ENCODE measurements around the gene SUSD1. TPM values are rescaled to one million over a fixed set of nuclear protein-coding genes. Genes with fewer than 3 reads are reported as not detected.

Gene SUSD1
- total RNA-seq, 4 donors from 2014 or later, result 22.7 to 83.0 (median 24.7) TPM

DNA sequence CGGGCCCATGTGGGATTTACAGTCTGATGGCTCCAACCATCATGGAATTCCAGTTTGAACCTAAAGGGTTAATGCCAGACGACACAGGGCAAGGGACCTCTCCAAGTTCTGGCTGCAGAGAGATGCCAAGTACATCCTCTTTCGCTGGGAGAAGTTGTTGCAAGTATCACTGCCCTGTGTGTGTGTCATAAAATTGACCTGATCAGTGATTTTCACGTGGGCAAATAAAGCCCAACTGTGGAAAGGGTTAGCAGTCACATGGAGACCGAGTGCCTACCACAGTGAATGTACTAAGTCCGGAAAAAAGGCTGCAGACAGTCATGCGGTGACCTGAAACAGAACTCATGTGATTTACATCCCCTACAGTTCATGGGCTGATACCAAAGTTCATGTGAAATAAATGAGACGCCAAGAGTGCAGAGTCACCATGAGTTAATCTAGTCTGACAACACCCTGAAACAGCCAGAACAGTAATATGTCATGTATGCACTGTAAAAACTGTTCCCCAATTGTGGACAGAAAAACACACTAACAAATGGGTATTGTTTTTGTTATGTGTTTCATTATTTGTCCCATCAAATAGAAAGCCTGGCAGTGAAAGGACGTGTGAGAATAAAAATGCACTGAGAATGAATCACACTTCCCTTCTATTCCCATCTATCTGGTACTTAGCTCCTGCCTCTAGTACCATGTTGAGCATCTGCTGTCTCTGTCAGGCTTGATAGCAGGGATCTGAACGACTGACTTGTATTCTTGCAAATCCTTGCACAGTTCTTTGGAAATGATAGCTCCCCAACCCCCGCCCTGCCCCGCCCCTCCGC lies 115.7 kb downstream of the SUSD1 start:
- H3K4me1 ChIP-seq, result peaks cover 5 to 53% (median 35%) of the 10 kb centered on the region in 4 donors
- H3K27me3 ChIP-seq, result no peaks in the 10 kb centered on the region
- H3K36me3 ChIP-seq, result no peaks in the 10 kb centered on the region
- DNase-seq, result peak; percentile 55
- in situ Hi-C loops (cut with MboI; ENCODE audit: low pct_ligation_motif_present in 1 of 4, low pct_unique_long_range_greater_than_20kb in 1 of 4, low sequenced_read_pairs in 3 of 4), result loop anchor here in 1 of 4 donors (25.0 kb wide), 2 partner anchors 172 to 447 kb away; partner anchors contain the start of gene UGCG
- TF ChIP-seq, protein P1, sequence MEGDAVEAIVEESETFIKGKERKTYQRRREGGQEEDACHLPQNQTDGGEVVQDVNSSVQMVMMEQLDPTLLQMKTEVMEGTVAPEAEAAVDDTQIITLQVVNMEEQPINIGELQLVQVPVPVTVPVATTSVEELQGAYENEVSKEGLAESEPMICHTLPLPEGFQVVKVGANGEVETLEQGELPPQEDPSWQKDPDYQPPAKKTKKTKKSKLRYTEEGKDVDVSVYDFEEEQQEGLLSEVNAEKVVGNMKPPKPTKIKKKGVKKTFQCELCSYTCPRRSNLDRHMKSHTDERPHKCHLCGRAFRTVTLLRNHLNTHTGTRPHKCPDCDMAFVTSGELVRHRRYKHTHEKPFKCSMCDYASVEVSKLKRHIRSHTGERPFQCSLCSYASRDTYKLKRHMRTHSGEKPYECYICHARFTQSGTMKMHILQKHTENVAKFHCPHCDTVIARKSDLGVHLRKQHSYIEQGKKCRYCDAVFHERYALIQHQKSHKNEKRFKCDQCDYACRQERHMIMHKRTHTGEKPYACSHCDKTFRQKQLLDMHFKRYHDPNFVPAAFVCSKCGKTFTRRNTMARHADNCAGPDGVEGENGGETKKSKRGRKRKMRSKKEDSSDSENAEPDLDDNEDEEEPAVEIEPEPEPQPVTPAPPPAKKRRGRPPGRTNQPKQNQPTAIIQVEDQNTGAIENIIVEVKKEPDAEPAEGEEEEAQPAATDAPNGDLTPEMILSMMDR (IDR thresholded peaks at IDR 0.05), result no peak
- peak; percentile 59 for TF ChIP-seq EP300 (IDR thresholded peaks at IDR 0.05; ENCODE audit: low read depth)
- TF ChIP-seq POLR2AphosphoS5 (IDR thresholded peaks at IDR 0.05), result peak in 2 of 3 donors; percentile 43 to 68
- no peak for TF ChIP-seq POLR2A (IDR thresholded peaks at IDR 0.05)
- no peaks in the 10 kb centered on the region for H3K9me3 ChIP-seq
- peak overlapping the region; percentile 80 to 85 (median 83) for H3K27ac ChIP-seq
- 17 to 53% methylated on average over 2 to 13 of the region's 13 CpGs for WGBS, 2 donors (ENCODE audit: low coverage in 1 of 2)
- intact Hi-C loops (cut with DNase I; ENCODE audit: low total_unique reads), result loop anchor here (10.0 kb wide), 1 partner anchor 145 kb away; no protein-coding TSS in a partner anchor
- H3K4me3 ChIP-seq, result no peak overlapping the region

DNA sequence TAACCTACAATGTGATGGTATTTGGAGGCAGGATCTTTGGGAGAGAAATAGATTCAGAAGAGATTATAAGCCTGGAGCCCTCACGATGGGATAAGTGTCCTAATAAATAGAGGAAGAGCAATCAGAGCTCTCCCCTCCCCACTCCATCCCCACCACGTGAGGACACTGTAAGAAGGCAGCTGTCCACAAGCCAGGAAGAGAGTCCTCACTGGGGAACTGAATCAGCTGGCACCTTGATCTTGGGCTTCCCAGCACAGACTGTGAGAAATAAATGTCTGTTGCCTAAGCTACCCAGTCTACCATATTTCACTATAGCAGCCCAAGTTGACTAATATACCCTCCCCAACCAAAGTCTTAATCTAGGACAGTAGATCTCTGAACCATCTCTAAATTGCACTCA lies 118.1 kb downstream of the SUSD1 start:
- intact Hi-C loops (cut with DNase I; ENCODE audit: low total_unique reads) (loop anchor here (10.0 kb wide), 1 partner anchor 142 kb away; no protein-coding TSS in a partner anchor), in situ Hi-C loops (cut with MboI; ENCODE audit: low pct_ligation_motif_present in 1 of 4, low pct_unique_long_range_greater_than_20kb in 1 of 4, low sequenced_read_pairs in 3 of 4) (loop anchor here in 1 of 4 donors (25.0 kb wide), 2 partner anchors 170 to 445 kb away; partner anchors contain the start of gene UGCG)
- Histone ChIP-seq H3K27ac (no peak overlapping the region), H3K4me1 (peaks cover 5 to 43% (median 32%) of the 10 kb centered on the region in 4 donors), H3K9me3 (no peaks in the 10 kb centered on the region), H3K36me3 (no peaks in the 10 kb centered on the region), H3K27me3 (no peaks in the 10 kb centered on the region), H3K4me3 (no peak overlapping the region)
- no peak for TF ChIP-seq POLR2AphosphoS5 (IDR thresholded peaks at IDR 0.05)
- TF ChIP-seq, protein P1 (IDR thresholded peaks at IDR 0.05), result no peak
- TF ChIP-seq POLR2A (IDR thresholded peaks at IDR 0.05), result no peak
- TF ChIP-seq EP300 (IDR thresholded peaks at IDR 0.05; ENCODE audit: low read depth), result no peak
- 62 to 63% methylated on average over 2 of the region's 2 CpGs for WGBS, 2 donors (ENCODE audit: low coverage in 1 of 2)
- DNase-seq, result no peak

DNA sequence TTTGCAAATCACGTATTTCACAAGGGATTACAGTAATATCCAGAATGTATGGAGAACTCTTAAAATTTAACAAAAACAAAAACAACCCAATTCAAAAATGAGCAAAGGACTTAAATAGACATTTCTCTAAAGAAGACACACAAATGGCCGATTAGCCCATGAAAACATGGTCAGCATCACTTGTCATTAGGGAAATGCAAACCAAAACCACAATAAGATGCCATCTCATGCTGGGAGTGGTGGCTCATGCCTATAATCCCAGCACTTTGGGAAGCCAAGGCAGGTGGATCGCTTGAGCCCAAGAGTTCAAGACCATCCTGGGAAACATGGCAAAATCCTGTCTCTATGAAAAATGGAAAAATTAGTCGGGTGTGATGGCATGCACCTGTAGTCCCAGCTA lies 120.2 kb downstream of the SUSD1 start:
- H3K4me1 ChIP-seq, result peaks cover 15 to 40% (median 29%) of the 10 kb centered on the region in 4 donors
- H3K4me3 ChIP-seq, result no peak overlapping the region
- DNase-seq, result no peak
- H3K9me3 ChIP-seq, result no peaks in the 10 kb centered on the region
- H3K27ac ChIP-seq, result no peak overlapping the region
- no peaks in the 10 kb centered on the region for H3K36me3 ChIP-seq
- no peaks in the 10 kb centered on the region for H3K27me3 ChIP-seq
- WGBS, 2 donors (ENCODE audit: low coverage in 1 of 2), result 91 to 93% methylated on average over 4 of the region's 4 CpGs
- TF ChIP-seq POLR2A (IDR thresholded peaks at IDR 0.05) (no peak), EP300 (IDR thresholded peaks at IDR 0.05; ENCODE audit: low read depth) (no peak), POLR2AphosphoS5 (IDR thresholded peaks at IDR 0.05) (no peak)
- TF ChIP-seq, protein P1 (IDR thresholded peaks at IDR 0.05), result no peak
- in situ Hi-C loops (cut with MboI; ENCODE audit: low pct_ligation_motif_present in 1 of 4, low pct_unique_long_range_greater_than_20kb in 1 of 4, low sequenced_read_pairs in 3 of 4) (loop anchor here in 1 of 4 donors (25.0 kb wide), 2 partner anchors 168 to 443 kb away; partner anchors contain the start of gene UGCG), intact Hi-C loops (cut with DNase I; ENCODE audit: low total_unique reads) (loop anchor here (10.0 kb wide), 1 partner anchor 140 kb away; no protein-coding TSS in a partner anchor)

DNA sequence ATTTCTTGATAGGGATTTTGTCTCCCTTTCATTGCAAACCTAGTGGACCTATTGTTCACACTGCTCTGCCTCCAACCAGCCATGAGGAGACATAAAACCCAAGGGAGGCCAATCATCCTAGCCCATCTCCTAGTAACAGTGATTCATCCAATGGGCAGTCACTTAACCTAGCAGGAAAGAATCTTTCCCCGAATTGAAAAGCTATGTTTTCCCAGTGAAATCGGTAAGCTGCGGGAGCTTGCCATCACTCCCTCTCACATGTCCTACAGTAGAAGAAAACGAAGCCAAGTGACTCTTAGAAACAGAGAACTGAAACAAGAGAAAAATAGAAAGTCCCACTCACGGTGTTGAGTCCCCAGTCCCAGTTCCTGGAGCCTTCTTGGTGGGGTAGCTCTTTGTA lies 123.3 kb downstream of the SUSD1 start:
- H3K27me3 ChIP-seq, result no peaks in the 10 kb centered on the region
- DNase-seq, result no peak
- in situ Hi-C loops (cut with MboI; ENCODE audit: low pct_ligation_motif_present in 1 of 4, low pct_unique_long_range_greater_than_20kb in 1 of 4, low sequenced_read_pairs in 3 of 4), result loop anchor here in 1 of 4 donors (25.0 kb wide), 2 partner anchors 165 to 440 kb away; partner anchors contain the start of gene UGCG
- TF ChIP-seq, protein P1 (IDR thresholded peaks at IDR 0.05), result no peak
- no peak for TF ChIP-seq POLR2A (IDR thresholded peaks at IDR 0.05)
- peaks cover 11 to 36% (median 27%) of the 10 kb centered on the region in 4 donors for H3K4me1 ChIP-seq
- H3K36me3 ChIP-seq, result no peaks in the 10 kb centered on the region
- no peak overlapping the region for H3K4me3 ChIP-seq
- no peak overlapping the region for H3K27ac ChIP-seq
- H3K9me3 ChIP-seq, result no peaks in the 10 kb centered on the region
- intact Hi-C loops (cut with DNase I; ENCODE audit: low total_unique reads), result loop anchor here (10.0 kb wide), 1 partner anchor 137 kb away; no protein-coding TSS in a partner anchor
- WGBS, 2 donors (ENCODE audit: low coverage in 1 of 2), result 76 to 89% methylated on average over 5 of the region's 5 CpGs

Data from transverse colon (tissue), 4 donors.